Activated CD8-positive, alpha-beta T cell treated with anti-CD3 and anti-CD28 coated beads, Interleukin-2, amount 10 ng/mL, durations not matched to agents 7 days and 5 days (primary cell): ENCODE results near the gene SLC28A1. TPM values are rescaled to one million over a fixed set of nuclear protein-coding genes. Genes with fewer than 3 reads are reported as not detected.

Source experiments
- ATAC-seq: fragments of 150-1000 bp; cut with Tn5 transposase; one replicate; pipeline ENCODE4 v1.10.0; 2021; ENCODE audit warnings: moderate library complexity
- CTCF ChIA-PET: fragments of 350-600 bp; sonication (Branson Sonifier 250); formaldehyde crosslinking; loops from one replicate; lab custom pipeline; 2021; ENCODE audit warnings: antibody characterized with exemption; lab: Charles Lee
- POLR2A ChIA-PET: fragments of 350-600 bp; sonication (Branson Sonifier 250); formaldehyde crosslinking; loops from one replicate; lab custom pipeline; 2021; ENCODE audit warnings: antibody characterized with exemption; lab: Charles Lee
- DNase-seq: peaks from one replicate; pipeline ENCODE4 v3.0.0-alpha.2; 2020
- H3K27ac Mint-ChIP-seq: one replicate; pipeline ENCODE4 v1.8.0; 2021; ENCODE audit warnings: mild to moderate bottlenecking, mixed read lengths
- H3K27me3 Mint-ChIP-seq: one replicate; pipeline ENCODE4 v1.8.0; 2021; ENCODE audit warnings: low read depth, mixed read lengths
- H3K36me3 Mint-ChIP-seq: one replicate; pipeline ENCODE4 v1.8.0; 2021; ENCODE audit warnings: low read depth, mixed read lengths
- H3K4me1 Mint-ChIP-seq: one replicate; pipeline ENCODE4 v1.8.0; 2021; ENCODE audit warnings: low read depth, mixed read lengths
- H3K4me3 Mint-ChIP-seq: one replicate; pipeline ENCODE4 v1.8.0; 2021; ENCODE audit warnings: mild to moderate bottlenecking, mixed read lengths
- H3K9me3 Mint-ChIP-seq: one replicate; pipeline ENCODE4 v1.8.0; 2022; ENCODE audit warnings: mixed read lengths; ENCODE audit not compliant: insufficient read depth
- total RNA-seq, 2 experiments: library from RNA; stranded (reverse); gene quantifications; one replicate each; pipeline ENCODE4 v1.2.3, GENCODE V29; 2021

The SLC28A1 gene
- total RNA-seq, 2 experiments from 2014 or later = not detected

- POLR2A ChIA-PET = no interaction called here
- no peak for DNase-seq
- no peak for ATAC-seq
- H3K36me3 Mint-ChIP-seq = peaks cover 7% of the 10 kb centered on the region
- H3K4me1 Mint-ChIP-seq = no peaks in the 10 kb centered on the region
- peaks cover 12% of the 10 kb centered on the region for H3K9me3 Mint-ChIP-seq
- CTCF ChIA-PET = interaction anchor here (0.7 to 2.6 kb wide), 6 partner anchors 12 to 157 kb away, joined by 3 to 12 read pairs (median 4); no protein-coding TSS in a partner anchor
- H3K27ac Mint-ChIP-seq = no peak overlapping the region
- H3K27me3 Mint-ChIP-seq = peaks cover 7% of the 10 kb centered on the region
- no peak overlapping the region for H3K4me3 Mint-ChIP-seq
These were observed 38.2 kb upstream of the SLC28A1 start for GRCh38 chr15:84846269-84846668.

GRCh38 chr15:84847382-84847781 lies 37.1 kb upstream of the SLC28A1 start:
- ChIA-PET CTCF (interaction anchor here (2.6 kb wide), 1 partner anchor 13 kb away, joined by 12 read pairs; no protein-coding TSS in a partner anchor), POLR2A (no interaction called here)
- peaks cover 4% of the 10 kb centered on the region for H3K27me3 Mint-ChIP-seq
- H3K27ac Mint-ChIP-seq = no peak overlapping the region
- H3K36me3 Mint-ChIP-seq = peaks cover 7% of the 10 kb centered on the region
- peaks cover 12% of the 10 kb centered on the region for H3K9me3 Mint-ChIP-seq
- H3K4me1 Mint-ChIP-seq = no peaks in the 10 kb centered on the region
- H3K4me3 Mint-ChIP-seq = no peak overlapping the region
- ATAC-seq (no peak), DNase-seq (no peak)

GRCh38 chr15:84852212-84852611 lies 32.2 kb upstream of the SLC28A1 start:
- Mint-ChIP-seq H3K4me3 (no peak overlapping the region), H3K27ac (no peak overlapping the region), H3K36me3 (no peaks in the 10 kb centered on the region), H3K4me1 (no peaks in the 10 kb centered on the region), H3K9me3 (peaks cover under 1% of the 10 kb centered on the region), H3K27me3 (peaks cover 2% of the 10 kb centered on the region)
- CTCF ChIA-PET = interaction anchor here (0.5 to 1.8 kb wide), 2 partner anchors 76 to 254 kb away, joined by 3 to 6 read pairs; no protein-coding TSS in a partner anchor
- POLR2A ChIA-PET = no interaction called here
- ATAC-seq (no peak), DNase-seq (no peak)

DNA sequence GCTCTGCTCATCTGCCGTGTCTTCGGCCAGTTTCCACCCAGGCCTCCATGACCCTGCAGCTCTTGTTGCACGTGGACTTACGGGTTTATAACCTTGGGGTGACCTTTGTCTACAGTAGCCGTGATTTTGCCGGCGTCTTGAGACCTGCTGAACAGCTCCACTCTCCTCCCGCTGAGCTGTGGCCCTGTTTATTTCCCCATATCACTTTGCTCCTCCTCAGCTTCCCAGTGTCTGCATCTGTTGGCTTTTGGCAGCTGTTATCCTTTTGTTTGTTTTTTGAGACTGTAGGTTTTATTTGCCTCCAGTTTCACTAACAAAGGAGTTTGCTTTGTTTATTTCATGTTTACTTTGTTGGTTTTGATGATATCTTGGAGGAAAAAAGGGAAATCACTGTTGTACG lies 29.3 kb upstream of the SLC28A1 start:
- CTCF ChIA-PET = no interaction called here
- H3K4me1 Mint-ChIP-seq = no peaks in the 10 kb centered on the region
- H3K4me3 Mint-ChIP-seq = no peak overlapping the region
- no peaks in the 10 kb centered on the region for H3K36me3 Mint-ChIP-seq
- no peaks in the 10 kb centered on the region for H3K9me3 Mint-ChIP-seq
- H3K27ac Mint-ChIP-seq = no peak overlapping the region
- ATAC-seq (no peak), DNase-seq (no peak)
- POLR2A ChIA-PET = no interaction called here
- H3K27me3 Mint-ChIP-seq = peaks cover 2% of the 10 kb centered on the region

DNA sequence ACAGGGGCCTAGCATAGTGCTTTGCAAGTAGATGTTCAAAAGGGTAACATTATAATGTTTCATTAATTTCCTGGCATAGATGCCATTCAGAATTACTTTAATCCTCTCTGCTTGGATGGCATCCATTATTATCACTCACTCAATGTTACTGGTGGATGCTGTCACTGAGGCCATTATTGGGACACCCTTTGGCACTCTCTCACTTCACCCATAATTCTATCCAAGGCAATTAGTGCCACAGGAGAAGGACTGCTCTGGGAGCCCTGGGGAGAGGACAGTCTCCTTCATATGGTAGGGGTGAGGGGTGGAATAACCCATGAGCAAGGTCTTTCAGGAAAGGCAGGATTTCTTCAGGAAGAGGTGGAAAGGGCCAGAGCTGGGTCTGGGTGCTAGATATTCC lies 28.7 kb upstream of the SLC28A1 start:
- Mint-ChIP-seq H3K9me3 (no peaks in the 10 kb centered on the region), H3K4me3 (no peak overlapping the region), H3K27me3 (peaks cover 2% of the 10 kb centered on the region), H3K36me3 (no peaks in the 10 kb centered on the region), H3K4me1 (no peaks in the 10 kb centered on the region), H3K27ac (no peak overlapping the region)
- ChIA-PET POLR2A (no interaction called here), CTCF (no interaction called here)
- no peak for ATAC-seq
- DNase-seq = no peak

GRCh38 chr15:84856731-84857417 lies 27.6 kb upstream of the SLC28A1 start:
- Mint-ChIP-seq H3K27ac (no peak overlapping the region), H3K4me1 (no peaks in the 10 kb centered on the region), H3K27me3 (no peaks in the 10 kb centered on the region)

GRCh38 chr15:84857418-84858004 lies 27.0 kb upstream of the SLC28A1 start:
- ATAC-seq (no peak), DNase-seq (no peak)
- Mint-ChIP-seq H3K4me3 (no peak overlapping the region), H3K9me3 (no peaks in the 10 kb centered on the region), H3K27ac (no peak overlapping the region), H3K4me1 (no peaks in the 10 kb centered on the region), H3K36me3 (no peaks in the 10 kb centered on the region), H3K27me3 (no peaks in the 10 kb centered on the region)
- ChIA-PET POLR2A (no interaction called here), CTCF (no interaction called here)

More at GRCh38 chr15:84856731-84857417, 27.6 kb upstream of the SLC28A1 start:
- Mint-ChIP-seq H3K9me3 (no peaks in the 10 kb centered on the region), H3K36me3 (no peaks in the 10 kb centered on the region), H3K4me3 (no peak overlapping the region)
- no peak for DNase-seq
- ATAC-seq = no peak
- ChIA-PET POLR2A (no interaction called here), CTCF (no interaction called here)

DNA sequence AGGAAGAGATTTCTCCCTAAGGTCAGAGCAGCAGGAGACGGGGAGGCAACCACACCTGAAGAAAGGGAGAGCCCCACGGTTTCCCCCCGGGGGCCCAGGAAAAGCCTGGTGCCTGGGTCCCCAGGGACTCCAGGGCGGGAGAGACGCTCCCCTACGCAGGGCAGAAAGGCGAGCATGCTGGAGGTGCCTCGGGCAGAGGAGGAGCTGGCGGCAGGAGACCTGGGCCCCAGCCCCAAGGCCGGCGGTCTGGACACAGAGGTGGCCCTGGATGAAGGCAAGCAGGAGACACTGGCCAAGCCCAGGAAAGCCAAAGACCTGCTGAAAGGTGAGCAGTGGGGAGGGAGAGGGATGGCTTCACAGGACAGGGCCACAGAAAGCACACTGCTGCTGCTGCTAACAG lies 26.2 kb upstream of the SLC28A1 start:
- no peaks in the 10 kb centered on the region for H3K9me3 Mint-ChIP-seq
- no peak for ATAC-seq

GRCh38 chr15:84859144-84859543 lies 25.3 kb upstream of the SLC28A1 start:
- H3K36me3 Mint-ChIP-seq = no peaks in the 10 kb centered on the region
- no peaks in the 10 kb centered on the region for H3K4me1 Mint-ChIP-seq

More for the DNA sequence above, 26.2 kb upstream of the SLC28A1 start:
- Mint-ChIP-seq H3K4me1 (no peaks in the 10 kb centered on the region), H3K4me3 (no peak overlapping the region), H3K36me3 (no peaks in the 10 kb centered on the region), H3K27me3 (no peaks in the 10 kb centered on the region), H3K27ac (no peak overlapping the region)
- POLR2A ChIA-PET = no interaction called here
- no peak for DNase-seq
- CTCF ChIA-PET = no interaction called here

DNA sequence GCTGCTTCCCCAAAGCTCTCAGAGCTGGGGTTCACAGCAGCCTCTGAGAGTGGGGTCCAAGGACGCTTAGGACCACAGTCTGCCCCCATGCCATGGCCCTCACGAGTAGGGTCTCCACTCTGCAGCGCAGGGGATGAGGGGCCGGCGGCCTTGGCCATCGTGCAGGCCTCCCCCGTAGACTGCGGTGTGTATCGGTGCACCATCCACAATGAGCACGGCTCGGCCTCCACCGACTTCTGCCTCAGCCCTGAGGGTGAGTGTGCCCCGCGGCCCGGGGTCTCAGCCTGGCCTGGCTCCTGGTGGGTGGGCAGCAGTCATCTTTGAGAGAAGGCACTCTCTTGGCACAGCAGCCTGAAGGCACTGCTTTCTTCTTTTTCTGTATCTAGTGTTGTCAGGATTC lies 24.8 kb upstream of the SLC28A1 start:
- CTCF ChIA-PET = no interaction called here
- no peaks in the 10 kb centered on the region for H3K27me3 Mint-ChIP-seq

More at GRCh38 chr15:84859144-84859543, 25.3 kb upstream of the SLC28A1 start:
- POLR2A ChIA-PET = no interaction called here
- DNase-seq (no peak), ATAC-seq (no peak)
- Mint-ChIP-seq H3K27ac (no peak overlapping the region), H3K27me3 (no peaks in the 10 kb centered on the region), H3K4me3 (no peak overlapping the region), H3K9me3 (no peaks in the 10 kb centered on the region)
- CTCF ChIA-PET = no interaction called here

GRCh38 chr15:84861781-84862180 lies 22.7 kb upstream of the SLC28A1 start:
- CTCF ChIA-PET = no interaction called here
- no peak for ATAC-seq
- H3K27me3 Mint-ChIP-seq = peaks cover 2% of the 10 kb centered on the region

More for the DNA sequence above, 24.8 kb upstream of the SLC28A1 start:
- Mint-ChIP-seq H3K4me1 (no peaks in the 10 kb centered on the region), H3K36me3 (no peaks in the 10 kb centered on the region), H3K4me3 (no peak overlapping the region), H3K9me3 (no peaks in the 10 kb centered on the region), H3K27ac (no peak overlapping the region)
- ATAC-seq (no peak), DNase-seq (no peak)
- POLR2A ChIA-PET = no interaction called here

DNA sequence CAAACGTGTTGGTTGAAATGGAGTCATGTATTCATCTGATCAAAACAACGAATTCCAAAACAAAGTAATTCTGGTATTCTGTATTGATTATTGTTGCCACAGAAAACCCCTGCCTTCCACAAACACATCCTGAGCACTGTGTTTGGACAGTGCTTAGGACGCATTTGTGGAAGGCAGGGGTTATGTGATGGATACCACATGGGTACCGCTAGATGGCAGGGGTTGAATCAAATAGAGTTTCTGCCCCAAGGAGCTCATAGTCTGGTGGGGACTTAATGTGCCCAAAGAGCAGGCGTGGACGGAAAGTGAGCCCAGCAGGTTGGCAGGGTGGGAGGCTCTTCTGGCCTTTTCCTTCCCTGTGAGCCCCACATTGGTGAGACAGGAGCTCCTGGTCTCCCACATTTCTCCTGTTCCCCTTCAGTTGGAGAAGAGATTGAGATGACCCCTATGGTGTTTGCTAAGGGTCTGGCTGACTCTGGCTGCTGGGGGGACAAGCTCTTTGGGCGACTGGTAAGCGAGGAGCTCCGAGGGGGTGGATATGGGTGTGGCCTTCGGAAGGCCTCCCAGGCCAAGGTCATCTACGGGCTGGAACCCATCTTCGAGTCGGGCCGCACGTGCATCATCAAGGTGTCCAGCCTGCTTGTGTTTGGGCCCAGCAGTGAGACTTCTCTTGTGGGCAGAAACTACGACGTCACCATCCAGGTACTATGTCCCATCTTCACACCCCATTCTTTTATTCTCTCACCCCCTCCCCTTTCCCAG lies 22.1 kb upstream of the SLC28A1 start:
- no peak for ATAC-seq
- CTCF ChIA-PET = no interaction called here
- H3K9me3 Mint-ChIP-seq = no peaks in the 10 kb centered on the region
- no peaks in the 10 kb centered on the region for H3K36me3 Mint-ChIP-seq
- POLR2A ChIA-PET = no interaction called here
- H3K4me1 Mint-ChIP-seq = no peaks in the 10 kb centered on the region
- H3K4me3 Mint-ChIP-seq = no peak overlapping the region
- H3K27me3 Mint-ChIP-seq = peaks cover 2% of the 10 kb centered on the region
- DNase-seq = no peak
- H3K27ac Mint-ChIP-seq = no peak overlapping the region

More at GRCh38 chr15:84861781-84862180, 22.7 kb upstream of the SLC28A1 start:
- H3K9me3 Mint-ChIP-seq = no peaks in the 10 kb centered on the region
- POLR2A ChIA-PET = no interaction called here
- no peak overlapping the region for H3K4me3 Mint-ChIP-seq
- H3K36me3 Mint-ChIP-seq = no peaks in the 10 kb centered on the region
- DNase-seq = no peak
- no peaks in the 10 kb centered on the region for H3K4me1 Mint-ChIP-seq
- H3K27ac Mint-ChIP-seq = no peak overlapping the region
